ENCODE measurements around the gene SLC6A8. TPM values are rescaled to one million over a fixed set of nuclear protein-coding genes. Genes with fewer than 3 reads are reported as not detected.
"Not testable (repeated sequence)": the region's sequence is repeated elsewhere in the genome, so short reads cannot be mapped to it uniquely, and the experiment has no call there.

The SLC6A8 gene
- total RNA-seq, 1 donor from 2014 or later, result 165 TPM

DNA sequence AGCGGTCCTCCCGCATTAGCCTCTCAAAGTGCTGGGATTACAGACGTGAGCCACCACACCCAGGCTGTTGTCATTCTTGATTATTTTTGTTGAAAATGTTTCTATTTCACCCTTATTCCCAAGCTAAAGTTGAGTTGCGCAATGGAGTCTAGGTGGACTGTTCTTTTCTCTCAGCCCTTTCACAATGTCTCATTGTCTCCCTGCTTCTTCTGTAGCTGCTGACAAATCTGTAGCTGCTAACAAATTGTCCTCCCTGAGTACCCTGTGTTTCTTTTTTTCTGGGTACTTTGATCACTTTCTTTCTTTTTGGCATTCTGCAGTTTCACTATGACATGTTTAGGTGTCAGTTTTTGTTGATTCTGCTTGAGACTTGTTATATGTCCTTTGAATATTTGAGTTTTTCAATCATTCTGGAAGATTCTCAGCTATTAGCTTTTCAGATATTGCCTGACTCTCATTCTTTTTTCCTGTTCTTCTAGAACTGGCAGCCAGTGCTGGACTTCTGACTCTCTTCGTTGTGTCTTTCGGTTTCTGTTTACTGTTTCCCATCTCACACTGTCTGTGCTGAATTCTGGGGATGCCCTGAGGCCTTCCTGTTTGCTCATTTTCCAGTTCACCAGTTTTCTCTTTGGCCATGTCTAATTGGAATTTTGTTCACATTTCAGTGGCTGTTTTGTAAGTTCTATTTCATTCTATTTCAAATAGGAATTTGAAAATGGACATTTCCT, 43.6 kb downstream of the SLC6A8 start:
- no peak for DNase-seq (ENCODE audit: low spot score)

DNA sequence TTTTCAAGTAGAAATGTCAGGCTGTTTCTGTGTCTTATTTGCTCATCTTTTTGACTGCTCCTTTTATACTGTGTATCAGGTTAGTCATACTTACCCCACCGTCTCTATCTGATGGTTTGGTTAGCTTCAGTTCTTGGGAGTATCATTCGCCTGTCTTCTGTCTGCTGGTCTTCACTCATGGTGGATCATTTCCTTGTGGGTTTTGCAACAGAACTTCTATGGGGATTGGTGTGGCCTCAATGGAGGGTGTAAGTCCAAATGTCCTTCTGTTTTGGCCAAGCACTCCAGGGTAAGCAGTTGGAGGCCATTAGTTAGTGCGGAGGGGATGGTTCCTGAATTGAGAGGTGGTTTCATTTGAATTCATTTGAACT, 44.1 kb downstream of the SLC6A8 start:
- no peak for DNase-seq (ENCODE audit: low spot score)

DNA sequence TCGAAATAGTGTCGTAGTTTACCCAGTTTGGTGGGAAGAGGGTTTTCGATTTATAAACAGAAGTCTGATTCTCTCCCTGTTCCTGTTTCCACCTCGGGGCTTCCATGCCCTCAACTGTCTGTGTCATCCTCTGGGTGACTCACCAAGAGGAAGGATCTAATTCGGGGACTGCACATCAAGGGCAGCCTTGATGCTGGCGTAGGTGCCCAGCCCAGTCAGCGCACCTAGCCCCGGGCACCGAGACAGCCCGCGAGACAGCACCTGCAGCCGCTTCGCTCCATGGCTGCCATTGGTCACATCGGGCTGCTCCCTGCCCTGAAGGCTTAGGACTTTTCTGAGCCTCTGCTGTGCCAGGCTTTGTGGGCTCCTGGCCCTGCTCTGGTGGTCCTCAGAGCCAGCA, 44.7 kb downstream of the SLC6A8 start:
- DNase-seq (ENCODE audit: low spot score), result no peak

DNA sequence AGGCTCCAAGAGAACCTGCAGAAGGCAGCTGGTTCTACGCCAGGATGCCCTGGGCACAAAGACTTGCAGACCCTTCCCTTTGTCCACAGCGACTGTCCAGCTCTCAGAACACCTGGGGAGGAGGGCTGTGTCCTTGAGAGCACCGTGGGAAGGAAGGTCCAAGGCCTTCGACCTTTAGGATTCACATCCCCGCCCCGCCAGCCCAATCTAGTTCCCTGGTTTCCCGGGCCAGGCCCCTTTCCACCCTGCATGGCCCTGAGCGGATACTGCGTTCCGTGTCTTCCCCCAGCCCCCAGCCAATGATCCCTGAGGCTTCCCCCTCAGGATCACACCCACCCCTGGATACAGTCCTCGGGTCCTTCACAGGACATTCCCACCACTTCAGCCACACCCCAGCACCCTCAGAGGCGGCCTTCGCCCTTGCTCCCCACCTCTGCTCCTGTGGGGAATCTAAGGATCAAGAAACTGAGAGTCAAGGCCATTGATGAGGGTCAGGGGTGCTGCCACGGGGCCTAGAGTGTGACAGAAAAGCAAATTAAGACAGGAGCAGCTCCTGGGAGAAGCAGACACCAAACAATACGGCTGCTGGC, 46.0 kb downstream of the SLC6A8 start:
- DNase-seq (ENCODE audit: low spot score), result no peak

DNA sequence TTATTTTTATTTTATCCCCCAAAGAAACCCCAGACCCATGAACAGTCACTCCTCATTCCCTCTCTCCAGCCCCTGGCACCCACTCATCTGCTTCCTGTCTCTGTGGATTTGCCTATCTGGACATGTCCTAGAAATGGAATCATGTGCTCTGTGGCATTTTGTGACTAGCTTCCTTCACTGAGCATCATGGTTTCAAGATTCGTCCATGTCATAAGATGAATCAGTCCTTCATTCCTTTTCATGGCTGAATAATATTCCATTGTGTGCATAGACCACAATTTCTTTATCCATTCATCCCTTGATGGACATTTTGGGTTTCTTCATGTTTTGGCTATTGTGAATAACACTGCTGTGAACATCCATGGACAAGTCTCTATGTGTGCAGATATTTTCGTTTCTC, 47.1 kb downstream of the SLC6A8 start:
- no peak for DNase-seq (ENCODE audit: low spot score)

DNA sequence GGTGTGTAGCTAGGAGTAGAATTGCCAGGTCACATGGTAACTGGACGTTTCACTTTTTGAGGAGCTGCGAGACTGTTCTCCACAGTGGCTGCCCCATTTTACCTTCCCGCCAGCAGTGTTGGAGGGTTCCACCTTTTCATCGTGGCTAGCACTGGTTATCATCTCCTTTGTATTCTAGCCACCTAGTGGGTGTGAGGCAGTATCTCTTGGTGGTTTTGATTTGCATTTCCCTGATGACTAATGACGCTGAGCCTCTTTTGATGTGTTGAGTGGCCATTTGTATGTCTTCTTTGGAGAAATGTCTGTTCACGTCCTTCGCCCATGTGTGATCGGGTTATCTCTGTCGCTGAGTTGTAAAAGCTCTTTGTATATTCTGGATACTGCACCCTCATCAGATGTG, 47.5 kb downstream of the SLC6A8 start:
- DNase-seq (ENCODE audit: low spot score), result no peak

DNA sequence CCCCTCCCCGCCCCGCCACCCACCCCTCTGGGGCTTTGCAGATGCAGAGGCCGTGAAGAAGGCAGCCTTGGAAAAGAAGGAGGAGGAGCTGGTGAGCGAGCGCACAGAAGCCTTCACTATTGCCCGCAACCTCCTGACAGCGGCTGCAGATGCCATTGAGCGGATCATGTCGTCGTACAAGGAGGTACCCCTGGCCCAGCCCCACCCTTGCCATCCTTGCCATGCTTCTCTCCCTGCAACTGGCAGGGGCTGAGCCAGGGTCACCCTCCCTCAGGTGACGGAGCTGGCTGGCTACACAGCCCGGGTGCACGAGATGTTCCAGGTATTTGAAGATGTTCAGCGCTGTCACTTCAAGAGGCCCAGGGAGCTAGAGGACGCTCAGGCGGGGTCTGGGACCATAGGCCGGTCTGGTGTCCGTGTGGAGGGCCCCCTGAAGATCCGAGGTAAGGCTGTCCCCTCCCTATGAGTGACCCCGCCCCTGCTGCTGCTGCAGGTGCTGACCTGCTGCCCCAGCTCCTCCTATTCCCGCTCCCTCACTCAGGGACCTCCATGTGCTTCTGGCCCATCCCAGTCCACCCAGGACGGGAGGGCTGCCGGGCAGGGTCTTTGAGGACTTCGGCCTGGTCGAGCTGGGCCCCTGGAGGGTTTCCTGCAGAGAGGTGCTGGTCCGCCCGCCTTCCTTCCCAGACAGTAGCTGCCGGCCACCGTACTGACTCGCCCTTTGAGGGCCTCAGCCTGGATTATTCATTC, 48.5 kb downstream of the SLC6A8 start:
- no peak for DNase-seq (ENCODE audit: low spot score)

DNA sequence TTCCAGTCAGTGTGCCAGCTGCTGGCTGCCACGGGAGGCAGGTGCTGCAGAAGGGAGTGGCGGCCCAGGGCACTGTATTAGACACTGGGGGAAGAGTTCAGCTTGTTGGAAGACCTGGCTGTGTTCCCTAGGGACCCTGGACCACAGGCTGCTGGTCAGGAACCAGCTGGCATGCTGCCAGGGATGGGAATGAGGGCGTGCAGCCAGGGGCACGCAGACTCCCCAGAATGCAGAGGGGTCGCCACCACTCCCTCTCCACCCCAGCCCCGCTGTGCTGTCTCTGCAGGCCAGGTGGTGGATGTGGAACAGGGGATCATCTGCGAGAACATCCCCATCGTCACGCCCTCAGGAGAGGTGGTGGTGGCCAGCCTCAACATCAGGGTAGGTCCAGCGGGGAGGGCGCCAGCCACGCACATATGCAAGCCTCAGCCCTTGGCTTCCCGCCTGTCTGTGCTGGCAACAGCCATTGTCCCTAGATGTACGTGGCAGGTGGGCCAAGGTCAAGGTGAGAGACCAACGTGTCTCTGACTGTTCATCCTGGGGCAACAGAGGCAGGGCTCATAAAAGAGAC, 49.2 kb downstream of the SLC6A8 start:
- DNase-seq (ENCODE audit: low spot score), result no peak

DNA sequence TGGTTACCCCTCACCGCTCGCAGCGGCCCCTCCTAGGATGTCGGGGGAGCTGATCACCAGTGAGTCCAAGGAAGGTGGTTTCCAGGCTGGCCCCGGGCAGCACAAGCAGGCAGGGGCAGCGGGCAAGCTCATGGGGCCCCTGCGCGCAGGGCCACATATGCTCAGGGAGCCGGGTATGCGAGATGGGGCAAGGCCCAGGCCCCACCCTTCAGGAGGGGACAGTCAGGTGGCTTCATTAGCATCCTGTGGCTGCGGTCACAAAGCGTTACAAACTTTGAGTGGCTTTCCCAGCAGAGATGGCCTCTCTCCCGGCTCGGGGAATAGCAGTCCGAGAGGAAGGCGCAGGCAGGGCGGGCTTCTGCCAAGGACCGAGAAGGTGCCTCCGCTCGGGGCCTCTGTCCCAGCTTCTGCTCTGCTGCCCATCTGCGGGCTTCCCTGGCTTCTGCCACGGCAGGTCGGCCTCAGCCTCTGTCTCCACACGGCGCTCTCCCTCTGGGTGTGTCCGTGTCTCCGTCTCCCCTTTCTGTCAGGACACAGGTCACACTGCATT, 50.4 kb downstream of the SLC6A8 start:
- DNase-seq (ENCODE audit: low spot score), result no peak

DNA sequence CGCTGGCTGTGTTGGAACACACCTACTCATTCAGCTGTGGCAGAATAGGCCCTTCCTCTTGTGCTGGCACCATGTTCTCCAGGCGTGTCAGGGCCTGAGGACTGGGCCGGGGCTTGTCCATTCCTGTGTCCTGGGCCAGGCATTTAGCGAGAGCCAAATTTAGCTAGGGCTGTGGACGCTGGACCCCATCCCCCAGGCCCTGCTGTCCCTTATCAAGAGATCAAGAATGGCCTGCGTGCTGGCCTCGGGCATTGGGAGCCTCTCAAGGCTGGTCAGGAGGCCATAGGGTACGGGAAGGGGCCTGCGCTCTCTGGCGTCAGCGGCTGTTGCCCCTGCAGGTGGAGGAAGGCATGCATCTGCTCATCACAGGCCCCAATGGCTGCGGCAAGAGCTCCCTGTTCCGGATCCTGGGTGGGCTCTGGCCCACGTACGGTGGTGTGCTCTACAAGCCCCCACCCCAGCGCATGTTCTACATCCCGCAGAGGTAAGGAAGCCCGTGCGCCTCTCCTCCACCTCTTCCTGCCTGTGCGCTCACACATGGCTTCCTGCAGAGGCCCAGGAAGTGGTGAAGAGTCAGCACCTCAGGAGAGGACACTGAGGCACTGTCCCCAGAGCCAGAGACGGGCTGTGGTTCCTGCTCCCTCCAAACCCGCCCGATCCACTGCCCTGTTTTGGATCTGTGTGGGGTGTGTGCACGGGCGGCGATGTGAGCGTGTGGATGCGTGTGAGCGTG, 52.2 kb downstream of the SLC6A8 start:
- no peak for DNase-seq (ENCODE audit: low spot score)

DNA sequence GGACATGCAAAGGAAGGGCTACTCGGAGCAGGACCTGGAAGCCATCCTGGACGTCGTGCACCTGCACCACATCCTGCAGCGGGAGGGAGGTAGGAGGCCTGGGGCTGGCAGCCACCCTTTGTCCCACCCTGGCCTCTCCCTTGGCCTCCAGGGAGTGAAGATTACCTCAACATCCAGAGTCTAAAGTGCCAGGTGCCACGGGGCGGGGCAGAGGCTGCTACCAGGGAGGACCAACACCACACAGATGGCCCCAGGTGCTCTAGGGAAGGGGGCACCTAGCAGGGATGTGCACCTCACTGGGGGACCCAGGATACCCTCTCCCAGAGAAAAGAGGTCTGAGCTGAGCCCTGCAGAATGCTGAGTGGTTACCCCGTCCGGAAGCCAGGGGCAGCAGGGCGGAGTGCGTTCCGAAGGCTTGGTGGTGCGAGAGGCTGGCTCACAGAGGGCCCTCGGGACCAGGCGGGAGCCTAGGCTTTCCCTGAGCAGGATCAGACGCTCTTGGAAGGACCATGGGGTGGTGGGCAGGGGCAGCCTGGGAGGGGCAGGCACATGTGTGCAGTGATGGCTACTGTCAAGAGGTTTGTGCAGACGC, 53.0 kb downstream of the SLC6A8 start:
- no peak for DNase-seq (ENCODE audit: low spot score)

DNA sequence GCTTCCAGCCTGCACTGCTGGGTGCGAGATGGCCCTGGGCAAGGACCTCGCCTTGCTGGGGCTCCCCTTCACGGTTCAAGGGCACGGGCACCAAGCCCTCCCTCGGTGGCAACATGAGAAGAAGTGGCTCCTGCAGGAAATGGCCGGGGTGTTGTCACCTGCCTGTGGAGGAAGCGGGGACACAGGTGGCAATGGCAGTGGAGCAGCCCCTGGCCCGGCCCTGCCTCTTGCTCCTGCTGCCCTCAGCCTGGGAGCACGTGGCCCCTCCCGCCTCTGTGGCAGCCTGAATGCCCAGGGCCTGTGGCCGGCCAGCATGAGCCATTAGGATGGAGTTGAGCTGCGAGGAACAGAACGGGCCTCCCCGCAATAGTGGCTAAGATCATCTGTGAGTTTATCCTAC, 53.7 kb downstream of the SLC6A8 start:
- DNase-seq (ENCODE audit: low spot score), result no peak

DNA sequence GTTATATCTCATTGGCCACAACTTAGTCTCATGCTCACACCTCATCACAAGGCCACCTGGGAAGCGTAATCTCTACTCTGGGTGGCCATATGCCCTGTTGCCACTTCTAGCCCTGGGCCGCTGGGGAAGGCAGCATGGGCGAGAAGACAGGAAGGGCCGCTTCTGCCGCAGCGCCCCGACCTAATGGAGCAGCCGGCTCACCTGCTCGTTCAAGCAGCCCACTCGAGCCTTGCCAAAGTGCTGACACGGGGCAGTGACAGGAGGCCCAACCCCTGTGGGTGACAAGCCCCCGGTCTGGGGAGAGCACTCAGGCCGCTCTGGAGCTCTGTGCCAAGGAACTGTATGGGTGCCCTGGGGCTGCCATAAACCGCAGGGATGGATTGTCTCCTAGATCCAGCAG, 54.4 kb downstream of the SLC6A8 start:
- DNase-seq (ENCODE audit: low spot score), result not testable (repeated sequence)

DNA sequence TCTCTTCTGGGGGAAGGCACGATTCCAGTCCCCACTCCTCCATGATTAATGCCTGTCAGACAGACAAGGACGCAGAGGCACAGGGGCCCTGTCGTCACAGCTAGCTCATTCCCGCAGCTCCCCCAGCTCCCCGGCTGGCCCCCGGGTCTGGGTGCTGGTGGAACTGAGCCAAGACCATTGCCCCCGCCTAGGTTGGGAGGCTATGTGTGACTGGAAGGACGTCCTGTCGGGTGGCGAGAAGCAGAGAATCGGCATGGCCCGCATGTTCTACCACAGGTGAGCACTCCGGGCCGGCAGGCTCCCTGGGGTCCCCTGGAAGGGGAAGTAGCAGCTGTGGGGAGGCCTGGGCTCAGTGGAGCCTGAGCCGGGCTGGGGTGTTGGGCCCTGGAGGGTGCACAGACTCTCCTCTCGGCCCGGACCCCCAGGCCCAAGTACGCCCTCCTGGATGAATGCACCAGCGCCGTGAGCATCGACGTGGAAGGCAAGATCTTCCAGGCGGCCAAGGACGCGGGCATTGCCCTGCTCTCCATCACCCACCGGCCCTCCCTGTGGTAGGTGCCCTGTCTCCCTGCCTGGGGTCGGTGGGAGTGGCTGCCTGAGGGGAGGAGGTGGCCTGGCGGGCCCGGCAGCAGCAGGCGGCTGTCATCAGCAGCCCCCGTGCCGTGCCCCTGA, 55.2 kb downstream of the SLC6A8 start:
- not testable (repeated sequence) for DNase-seq (ENCODE audit: low spot score)

DNA sequence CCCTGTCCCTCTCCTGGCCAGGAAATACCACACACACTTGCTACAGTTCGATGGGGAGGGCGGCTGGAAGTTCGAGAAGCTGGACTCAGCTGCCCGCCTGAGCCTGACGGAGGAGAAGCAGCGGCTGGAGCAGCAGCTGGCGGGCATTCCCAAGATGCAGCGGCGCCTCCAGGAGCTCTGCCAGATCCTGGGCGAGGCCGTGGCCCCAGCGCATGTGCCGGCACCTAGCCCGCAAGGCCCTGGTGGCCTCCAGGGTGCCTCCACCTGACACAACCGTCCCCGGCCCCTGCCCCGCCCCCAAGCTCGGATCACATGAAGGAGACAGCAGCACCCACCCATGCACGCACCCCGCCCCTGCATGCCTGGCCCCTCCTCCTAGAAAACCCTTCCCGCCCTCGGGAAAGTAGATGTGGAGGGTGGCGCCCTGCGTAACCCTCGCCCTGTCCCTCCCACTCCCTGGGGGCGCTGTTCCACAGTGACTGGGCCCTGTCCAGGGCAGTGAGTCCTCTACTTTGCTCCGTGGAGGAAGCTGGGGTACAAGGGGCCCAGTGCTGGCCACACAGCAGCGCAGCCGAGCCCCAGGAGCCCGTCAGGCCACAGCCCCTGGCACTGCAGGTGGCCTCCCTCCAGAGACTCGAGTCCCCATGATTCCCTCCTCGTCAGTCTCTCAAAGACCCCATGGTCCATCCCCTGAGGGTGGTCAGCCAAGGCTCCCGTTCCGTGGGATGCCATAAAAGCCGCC, 55.9 kb downstream of the SLC6A8 start:
- peak; percentile 80 for DNase-seq (ENCODE audit: low spot score)

DNA sequence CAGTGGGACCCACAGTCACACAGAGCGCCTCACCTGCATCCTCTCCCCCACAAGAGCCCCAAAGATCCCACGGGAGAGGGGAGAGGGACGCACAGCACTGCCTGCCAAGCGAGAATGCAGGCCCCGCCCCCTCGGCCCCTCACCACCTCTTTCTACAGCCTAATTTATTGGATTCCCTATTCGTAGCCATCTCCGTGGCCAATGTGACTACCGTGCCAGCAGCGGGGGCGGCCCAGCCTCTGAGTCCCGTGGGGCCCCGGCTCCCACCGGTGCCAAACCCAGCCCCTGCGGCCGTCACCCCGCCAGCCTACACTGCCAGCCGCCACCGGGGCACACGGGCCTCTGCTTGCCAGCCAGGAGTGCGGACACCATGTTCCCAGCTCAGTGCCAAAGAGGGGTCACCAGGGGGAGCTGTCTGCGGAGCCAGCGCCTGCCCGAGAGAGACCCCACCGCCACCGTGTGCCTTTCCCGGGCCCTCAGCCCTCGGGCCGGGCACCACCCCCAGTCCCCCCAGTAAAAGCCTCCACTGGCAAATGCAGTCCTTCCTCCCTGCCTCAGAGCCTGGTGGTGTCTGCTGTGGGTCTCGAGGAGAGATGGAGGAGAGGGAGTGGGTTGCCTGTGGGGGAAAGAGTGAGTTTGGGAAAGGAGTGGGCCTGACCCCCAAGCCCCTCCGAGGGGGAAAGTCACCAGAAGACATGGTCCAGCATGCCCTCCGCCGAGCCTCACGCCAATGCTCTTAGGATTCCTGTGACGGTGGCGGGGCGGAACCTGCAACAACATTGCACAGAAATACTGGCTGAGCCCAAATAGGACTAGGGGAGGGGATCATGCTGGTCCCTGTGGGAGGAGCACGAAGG, 56.7 kb downstream of the SLC6A8 start:
- no peak for DNase-seq (ENCODE audit: low spot score)

DNA sequence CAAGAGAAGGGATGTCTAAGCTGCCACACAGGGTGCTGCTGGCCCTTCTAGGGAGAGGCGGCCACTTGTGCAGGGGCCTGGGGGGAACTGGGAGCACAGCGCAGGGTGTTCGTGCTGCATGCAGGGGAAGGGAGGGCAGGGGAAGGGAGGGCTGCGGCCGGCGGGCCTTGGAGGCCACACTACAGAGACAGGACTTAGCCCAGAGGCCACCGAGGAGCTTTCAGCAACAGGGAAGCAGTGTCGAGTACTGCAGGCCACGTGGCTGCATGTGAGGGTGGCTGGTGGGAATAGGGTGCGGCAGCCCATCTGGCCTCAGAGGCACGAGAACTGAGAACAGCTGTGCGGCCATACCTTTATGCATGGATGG, 57.3 kb downstream of the SLC6A8 start:
- not testable (repeated sequence) for DNase-seq (ENCODE audit: low spot score)
